NB4 (cell line): ENCODE data around the gene PITPNM3.

Source experiments
- DNase-seq: peaks from one replicate; pipeline ENCODE4 v3.0.0; 2010; ENCODE audit warnings: low read depth
- H3K4me3 ChIP-seq: one replicate; pipeline ENCODE4 v1.5.1; 2011; ENCODE audit warnings: mild to moderate bottlenecking, low read depth, low read length, moderate library complexity
- MYC ChIP-seq: IDR thresholded peaks from 2 replicates; pipeline ENCODE4 v1.6.1; 2011; ENCODE audit warnings: low read depth, low read length
- POLR2A ChIP-seq: IDR thresholded peaks from 2 replicates; pipeline ENCODE4 v1.6.1; 2011; ENCODE audit warnings: mild to moderate bottlenecking; ENCODE audit not compliant: insufficient read length; ENCODE audit errors: extremely low read depth
- TF ChIP-seq, protein P1 (sequence below): IDR thresholded peaks from one replicate; pipeline ENCODE4 v1.5.1; 2012; ENCODE audit warnings: low read depth, low read length
- TF ChIP-seq, protein P2 (sequence below): IDR thresholded peaks from 2 replicates; pipeline ENCODE4 v1.6.1; 2011; ENCODE audit warnings: low read depth, low read length

The PITPNM3 gene

DNA sequence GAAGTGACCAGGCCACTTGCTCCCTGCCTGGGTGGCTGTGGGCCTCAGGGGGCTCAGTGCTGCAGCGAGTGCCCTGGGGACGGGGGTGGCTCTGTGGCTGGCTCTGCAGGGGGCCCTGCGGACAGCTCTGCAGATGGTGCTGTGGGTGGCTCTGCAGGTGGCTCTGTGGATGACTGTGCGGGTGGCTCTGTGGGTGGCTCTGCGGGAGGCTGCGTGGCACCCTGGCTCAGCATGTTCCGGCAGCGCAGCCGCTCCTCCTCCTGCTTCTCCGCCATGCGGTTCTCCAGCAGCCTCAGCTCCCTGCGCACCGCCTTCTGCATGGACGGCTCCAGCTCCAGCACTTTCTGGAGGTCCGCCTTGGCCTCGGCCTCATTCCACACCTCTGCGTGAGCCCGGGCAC, 130.9 kb downstream of the PITPNM3 start:
- TF ChIP-seq POLR2A (no peak), MYC (no peak)
- TF ChIP-seq, protein P1, sequence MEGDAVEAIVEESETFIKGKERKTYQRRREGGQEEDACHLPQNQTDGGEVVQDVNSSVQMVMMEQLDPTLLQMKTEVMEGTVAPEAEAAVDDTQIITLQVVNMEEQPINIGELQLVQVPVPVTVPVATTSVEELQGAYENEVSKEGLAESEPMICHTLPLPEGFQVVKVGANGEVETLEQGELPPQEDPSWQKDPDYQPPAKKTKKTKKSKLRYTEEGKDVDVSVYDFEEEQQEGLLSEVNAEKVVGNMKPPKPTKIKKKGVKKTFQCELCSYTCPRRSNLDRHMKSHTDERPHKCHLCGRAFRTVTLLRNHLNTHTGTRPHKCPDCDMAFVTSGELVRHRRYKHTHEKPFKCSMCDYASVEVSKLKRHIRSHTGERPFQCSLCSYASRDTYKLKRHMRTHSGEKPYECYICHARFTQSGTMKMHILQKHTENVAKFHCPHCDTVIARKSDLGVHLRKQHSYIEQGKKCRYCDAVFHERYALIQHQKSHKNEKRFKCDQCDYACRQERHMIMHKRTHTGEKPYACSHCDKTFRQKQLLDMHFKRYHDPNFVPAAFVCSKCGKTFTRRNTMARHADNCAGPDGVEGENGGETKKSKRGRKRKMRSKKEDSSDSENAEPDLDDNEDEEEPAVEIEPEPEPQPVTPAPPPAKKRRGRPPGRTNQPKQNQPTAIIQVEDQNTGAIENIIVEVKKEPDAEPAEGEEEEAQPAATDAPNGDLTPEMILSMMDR = no peak
- TF ChIP-seq, protein P2, sequence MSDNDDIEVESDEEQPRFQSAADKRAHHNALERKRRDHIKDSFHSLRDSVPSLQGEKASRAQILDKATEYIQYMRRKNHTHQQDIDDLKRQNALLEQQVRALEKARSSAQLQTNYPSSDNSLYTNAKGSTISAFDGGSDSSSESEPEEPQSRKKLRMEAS = no peak
- DNase-seq = peak; percentile 34
- H3K4me3 ChIP-seq = no peak overlapping the region

DNA sequence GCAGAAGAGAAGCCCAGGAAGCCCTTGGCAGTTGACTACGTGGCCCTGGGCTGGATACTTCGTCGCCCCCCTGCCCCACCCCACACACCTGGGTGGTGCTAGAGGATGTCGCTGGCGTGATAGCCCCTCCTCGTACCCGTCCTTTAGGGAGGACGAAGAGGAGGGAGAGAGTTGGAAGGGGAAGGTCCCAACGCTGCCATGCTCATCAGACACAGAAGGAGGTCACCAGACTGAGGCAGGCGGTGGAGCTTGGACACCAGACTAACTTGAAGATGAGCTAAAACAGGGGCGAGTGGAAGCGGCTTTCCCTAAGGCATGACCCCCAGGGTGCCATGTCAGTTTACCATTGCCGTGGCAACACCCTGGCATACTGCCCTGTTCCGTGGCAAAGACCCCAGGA, 132.4 kb downstream of the PITPNM3 start:
- no peak for DNase-seq
- H3K4me3 ChIP-seq = no peak overlapping the region
- TF ChIP-seq MYC (no peak), POLR2A (no peak)
- TF ChIP-seq, protein P1 = no peak
- TF ChIP-seq, protein P2 = no peak

DNA sequence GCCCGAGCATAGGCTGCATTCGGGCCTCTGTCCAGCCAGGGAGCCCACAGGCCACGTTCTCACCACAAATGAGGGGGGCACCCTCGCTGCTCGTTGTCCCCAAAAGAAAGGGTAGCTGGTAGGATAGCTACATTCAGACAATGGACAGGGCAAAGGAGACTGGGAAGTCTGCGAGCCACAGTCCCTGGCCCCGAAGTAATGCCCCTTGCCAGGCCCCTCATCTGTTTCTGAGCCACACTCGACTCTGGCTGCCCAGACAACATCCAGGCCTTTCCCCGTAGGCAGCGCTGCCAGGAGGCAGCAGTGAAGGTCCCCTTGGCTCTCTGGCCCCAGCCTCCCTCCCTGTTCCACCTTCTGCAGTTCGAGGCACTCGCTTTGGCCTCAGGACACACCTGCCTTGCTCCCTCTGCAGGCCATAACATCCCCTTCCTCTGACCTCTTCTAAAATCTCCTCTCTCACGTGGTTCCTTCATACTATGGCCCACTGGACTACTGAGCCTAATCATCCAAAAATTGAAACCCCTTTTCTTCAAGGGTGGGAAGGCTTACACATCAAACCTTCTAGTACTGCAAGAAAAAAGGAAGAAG, 133.6 kb downstream of the PITPNM3 start:
- H3K4me3 ChIP-seq = no peak overlapping the region
- DNase-seq = no peak
- TF ChIP-seq POLR2A (no peak), MYC (no peak)
- TF ChIP-seq, protein P1 = no peak
- TF ChIP-seq, protein P2 = no peak

DNA sequence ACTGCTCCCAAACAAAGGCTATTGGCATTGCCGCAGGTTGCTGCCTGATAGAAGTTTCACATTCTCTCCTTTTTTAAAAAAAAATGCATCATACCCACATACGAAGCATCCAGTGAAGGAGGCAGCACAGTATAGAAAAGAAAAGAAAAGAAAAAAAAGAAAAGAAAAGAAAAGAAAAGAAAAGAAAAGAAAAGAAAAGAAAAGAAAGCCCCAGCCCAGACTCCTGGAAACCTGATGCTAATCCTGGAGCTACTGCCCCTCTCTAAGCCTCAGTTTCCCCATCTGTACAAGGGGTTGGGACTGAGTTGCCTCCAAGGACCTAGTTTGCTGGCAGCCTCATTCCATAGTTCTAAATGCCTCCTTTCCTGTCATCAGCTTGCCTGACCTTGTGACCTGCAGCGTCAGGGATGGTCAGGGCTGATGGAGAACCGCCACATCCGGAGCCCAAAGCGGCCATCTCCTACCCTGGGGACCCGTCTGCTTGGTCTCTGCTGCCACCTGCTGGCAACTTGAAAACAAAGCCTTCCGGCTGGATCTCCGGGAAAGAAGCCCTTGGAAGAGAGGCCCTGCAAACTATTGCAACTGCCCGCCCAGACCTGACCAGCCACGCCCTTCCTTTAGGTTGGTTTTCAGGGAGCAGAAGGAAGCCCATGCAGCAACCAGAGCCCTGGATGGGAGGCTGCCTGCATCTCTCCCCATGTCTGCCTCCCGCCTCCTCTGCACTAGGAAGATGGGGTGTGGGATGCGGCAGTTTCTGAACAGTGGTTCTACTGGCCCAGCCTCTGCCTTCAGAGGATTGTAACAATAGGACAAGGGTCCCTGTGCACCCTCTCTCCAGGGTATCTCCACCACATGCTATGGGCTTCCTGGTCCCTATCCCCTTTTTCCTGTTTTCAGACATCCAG, 134.4 kb downstream of the PITPNM3 start:
- H3K4me3 ChIP-seq = no peak overlapping the region
- no peak for TF ChIP-seq POLR2A
- TF ChIP-seq, protein P1 = peak; percentile 59
- peak; percentile 70 for DNase-seq

DNA sequence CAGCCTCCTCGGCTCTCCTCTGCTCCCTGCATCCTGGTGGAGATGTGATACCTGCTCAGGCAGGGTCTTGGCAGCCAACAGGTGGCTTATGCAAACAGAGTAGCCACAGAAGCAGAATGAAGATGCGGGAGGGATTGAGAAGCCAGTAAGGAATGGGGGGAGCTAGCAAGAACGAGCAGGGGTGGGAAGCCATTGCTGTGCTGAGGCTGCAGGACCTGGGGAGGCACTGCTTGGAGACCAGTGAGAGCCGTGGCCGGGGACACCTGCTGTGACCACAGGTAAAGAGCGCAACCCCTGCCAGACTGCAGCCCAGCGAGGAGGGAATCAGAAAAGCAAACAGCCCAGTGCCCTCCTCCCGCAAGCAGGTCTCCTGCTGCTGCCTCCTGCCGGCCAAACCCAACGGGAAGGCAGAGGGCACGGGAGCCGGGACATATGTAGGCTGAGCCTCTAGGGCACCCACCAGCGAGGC, 136.1 kb downstream of the PITPNM3 start:
- DNase-seq = peak; percentile 39
- no peak overlapping the region for H3K4me3 ChIP-seq
- TF ChIP-seq MYC = no peak
- TF ChIP-seq, protein P1 = peak; percentile 33

DNA sequence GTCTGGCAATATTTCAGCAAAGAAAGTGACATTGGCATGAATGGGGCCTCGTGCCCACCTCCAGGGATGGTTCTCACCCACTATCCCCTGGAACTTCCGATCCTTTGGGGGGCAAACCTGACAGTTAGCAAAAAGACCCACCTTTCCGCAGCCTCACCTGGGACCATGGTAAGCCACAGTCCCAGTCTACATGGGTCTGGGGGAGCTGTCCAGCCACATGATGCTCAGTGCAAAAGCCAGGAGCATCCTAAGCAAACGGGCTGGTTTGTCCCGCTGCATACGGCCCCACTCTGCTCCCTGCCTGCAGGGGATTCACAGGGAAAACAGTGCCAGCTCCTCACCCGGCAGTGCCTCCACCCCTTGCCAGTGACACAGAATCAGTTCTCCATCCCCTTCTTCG, 140.7 kb downstream of the PITPNM3 start:
- H3K4me3 ChIP-seq = no peak overlapping the region
- no peak for DNase-seq
- TF ChIP-seq, protein P1 = no peak
- no peak for TF ChIP-seq MYC
